ENCODE measurements around the gene PCYOX1L. TPM values are rescaled to one million over a fixed set of nuclear protein-coding genes. Genes with fewer than 3 reads are reported as not detected.

PCYOX1L gene
- total and polyA plus RNA-seq, 10 donors: 5.4 to 13.0 (median 7.9) TPM

GRCh38 chr5:149310947-149311658 lies 46.7 kb upstream of the PCYOX1L start:
- H3K36me3 ChIP-seq: peaks cover 0 to 5% (median 0%) of the 10 kb centered on the region in 6 donors
- intact Hi-C loops (cut with DNase I; ENCODE audit: low total_unique reads): no loop called here
- no peak overlapping the region for H3K4me3 ChIP-seq
- H3K4me1 ChIP-seq: peaks cover 0 to 21% (median 8%) of the 10 kb centered on the region in 6 donors
- TF ChIP-seq CTCF (IDR thresholded peaks at IDR 0.05 in 8 of 11, conservative IDR thresholded peaks at IDR 0.05 in 3 of 11) (no peak), POLR2AphosphoS5 (IDR thresholded peaks at IDR 0.05) (no peak), POLR2A (IDR thresholded peaks at IDR 0.05) (no peak)
- H3K9me3 ChIP-seq: no peaks in the 10 kb centered on the region
- no peaks in the 10 kb centered on the region for H3K27me3 ChIP-seq (replicated peaks in 1 of 7)
- peak overlapping the region in 1 of 8 donors; percentile 24 for H3K27ac ChIP-seq
- no peak for DNase-seq
- WGBS, 5 donors: 34 to 58% (median 46%) methylated on average over 8 to 10 of the region's 10 CpGs

GRCh38 chr5:149313151-149313841 lies 44.5 kb upstream of the PCYOX1L start:
- H3K9me3 ChIP-seq: no peaks in the 10 kb centered on the region
- DNase-seq: no peak
- peaks cover 0 to 14% (median 8%) of the 10 kb centered on the region in 6 donors for H3K4me1 ChIP-seq
- H3K4me3 ChIP-seq: no peak overlapping the region
- no peak overlapping the region for H3K27ac ChIP-seq
- TF ChIP-seq POLR2AphosphoS5 (IDR thresholded peaks at IDR 0.05) (no peak), POLR2A (IDR thresholded peaks at IDR 0.05) (no peak), CTCF (IDR thresholded peaks at IDR 0.05 in 8 of 11, conservative IDR thresholded peaks at IDR 0.05 in 3 of 11) (no peak)
- intact Hi-C loops (cut with DNase I; ENCODE audit: low total_unique reads): no loop called here
- H3K27me3 ChIP-seq (replicated peaks in 1 of 7): no peaks in the 10 kb centered on the region
- peaks cover 0 to 5% (median 0%) of the 10 kb centered on the region in 6 donors for H3K36me3 ChIP-seq
- WGBS, 5 donors: 79 to 93% (median 87%) methylated on average over 6 of the region's 6 CpGs

GRCh38 chr5:149314571-149315111 lies 43.2 kb upstream of the PCYOX1L start:
- WGBS, 5 donors: 90 to 100% (median 95%) methylated on average over 4 of the region's 4 CpGs
- Histone ChIP-seq H3K4me3 (no peak overlapping the region), H3K27ac (no peak overlapping the region), H3K4me1 (peaks cover 0 to 14% (median 8%) of the 10 kb centered on the region in 6 donors), H3K36me3 (peaks cover 0 to 8% (median 0%) of the 10 kb centered on the region in 6 donors), H3K9me3 (no peaks in the 10 kb centered on the region), H3K27me3 (replicated peaks in 1 of 7) (no peaks in the 10 kb centered on the region)
- TF ChIP-seq POLR2AphosphoS5 (IDR thresholded peaks at IDR 0.05) (no peak), POLR2A (IDR thresholded peaks at IDR 0.05) (no peak), CTCF (IDR thresholded peaks at IDR 0.05 in 8 of 11, conservative IDR thresholded peaks at IDR 0.05 in 3 of 11) (no peak)
- DNase-seq: no peak
- intact Hi-C loops (cut with DNase I; ENCODE audit: low total_unique reads): loop anchor here (5.0 kb wide), 1 partner anchor 58 kb away; no protein-coding TSS in a partner anchor

GRCh38 chr5:149315753-149316152 lies 42.1 kb upstream of the PCYOX1L start:
- Histone ChIP-seq H3K36me3 (peaks cover 0 to 13% (median 0%) of the 10 kb centered on the region in 6 donors), H3K27me3 (replicated peaks in 1 of 7) (no peaks in the 10 kb centered on the region), H3K27ac (no peak overlapping the region), H3K4me1 (peaks cover 0 to 13% (median 4%) of the 10 kb centered on the region in 6 donors), H3K9me3 (no peaks in the 10 kb centered on the region), H3K4me3 (no peak overlapping the region)
- 89 to 97% (median 95%) methylated on average over 4 to 6 of the region's 6 CpGs for WGBS, 5 donors
- intact Hi-C loops (cut with DNase I; ENCODE audit: low total_unique reads): loop anchor here (5.0 kb wide), 1 partner anchor 57 kb away; no protein-coding TSS in a partner anchor
- no peak for DNase-seq
- TF ChIP-seq POLR2A (IDR thresholded peaks at IDR 0.05) (no peak), POLR2AphosphoS5 (IDR thresholded peaks at IDR 0.05) (no peak), CTCF (IDR thresholded peaks at IDR 0.05 in 8 of 11, conservative IDR thresholded peaks at IDR 0.05 in 3 of 11) (no peak)

All from spleen (tissue), 11 donors.